Peyer's patch (tissue), 4 donors: Measurements from ENCODE around the gene ZNF474.

Experiments
- CTCF ChIP-seq, 6 experiments: fragments of 450-650 bp in 4 of 6; fragments of 200-600 bp in 2 of 6; sonication (generic) in 1 of 6; IDR thresholded peaks; one replicate each; pipeline ENCODE4 v1.5.1; 2017 to 2019; ENCODE audit warnings: antibody characterized with exemption in 6 of 6, mild to moderate bottlenecking in 3 of 6, moderate library complexity in 1 of 6
- POLR2A ChIP-seq, 2 donors: fragments of 450-650 bp; IDR thresholded peaks; one replicate each; pipeline ENCODE4 v1.5.1; 2017; ENCODE audit warnings: antibody characterized with exemption in 2 of 2, mild to moderate bottlenecking in 2 of 2, moderate library complexity in 2 of 2

- no peak for TF ChIP-seq CTCF (IDR thresholded peaks at IDR 0.05)
- no peak for TF ChIP-seq POLR2A (IDR thresholded peaks at IDR 0.05)
Measured at GRCh38 chr5:122120957-122121356, 8.4 kb upstream of the ZNF474 start.
